HG03378 (cell line): Measurements from ENCODE around the gene TMEM270.
"Not testable (repeated sequence)": the region's sequence is repeated elsewhere in the genome, so short reads cannot be mapped to it uniquely, and the experiment has no call there.

Experiments used
- ATAC-seq: cut with Tn5 transposase; IDR thresholded peaks from one replicate; pipeline ENCODE4 v1.9.1; 2021; ENCODE audit warnings: mild to moderate bottlenecking, moderate library complexity; ENCODE audit not compliant: unreplicated experiment

The TMEM270 gene

GRCh38 chr7:73852500-73852899, 8.5 kb upstream of the TMEM270 start:
- no peak for ATAC-seq

GRCh38 chr7:73856941-73857340, 4.0 kb upstream of the TMEM270 start:
- ATAC-seq = no peak

- no peak for ATAC-seq
These were observed 2.2 kb upstream of the TMEM270 start for GRCh38 chr7:73858807-73859206.

GRCh38 chr7:73861305-73861704, 346 bp downstream of the TMEM270 start:
- ATAC-seq = no peak

- ATAC-seq = no peak
These were observed 4.2 kb downstream of the TMEM270 start for GRCh38 chr7:73864981-73865711.

GRCh38 chr7:73865738-73866445, 4.9 kb downstream of the TMEM270 start:
- no peak for ATAC-seq

DNA sequence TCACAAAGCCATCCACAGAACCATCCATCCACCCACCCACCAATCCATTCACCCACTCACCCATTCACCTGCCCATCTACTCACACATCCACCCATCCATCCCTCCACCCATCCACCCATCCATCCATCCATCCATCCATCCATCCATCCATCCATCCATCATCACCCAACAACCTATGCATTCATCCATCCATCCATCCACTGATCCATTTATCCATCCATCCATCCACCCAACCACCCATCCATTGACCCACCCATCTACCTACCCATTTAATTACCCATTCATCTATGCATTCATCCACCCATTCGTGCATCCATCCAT, 5.4 kb downstream of the TMEM270 start:
- ATAC-seq = no peak

DNA sequence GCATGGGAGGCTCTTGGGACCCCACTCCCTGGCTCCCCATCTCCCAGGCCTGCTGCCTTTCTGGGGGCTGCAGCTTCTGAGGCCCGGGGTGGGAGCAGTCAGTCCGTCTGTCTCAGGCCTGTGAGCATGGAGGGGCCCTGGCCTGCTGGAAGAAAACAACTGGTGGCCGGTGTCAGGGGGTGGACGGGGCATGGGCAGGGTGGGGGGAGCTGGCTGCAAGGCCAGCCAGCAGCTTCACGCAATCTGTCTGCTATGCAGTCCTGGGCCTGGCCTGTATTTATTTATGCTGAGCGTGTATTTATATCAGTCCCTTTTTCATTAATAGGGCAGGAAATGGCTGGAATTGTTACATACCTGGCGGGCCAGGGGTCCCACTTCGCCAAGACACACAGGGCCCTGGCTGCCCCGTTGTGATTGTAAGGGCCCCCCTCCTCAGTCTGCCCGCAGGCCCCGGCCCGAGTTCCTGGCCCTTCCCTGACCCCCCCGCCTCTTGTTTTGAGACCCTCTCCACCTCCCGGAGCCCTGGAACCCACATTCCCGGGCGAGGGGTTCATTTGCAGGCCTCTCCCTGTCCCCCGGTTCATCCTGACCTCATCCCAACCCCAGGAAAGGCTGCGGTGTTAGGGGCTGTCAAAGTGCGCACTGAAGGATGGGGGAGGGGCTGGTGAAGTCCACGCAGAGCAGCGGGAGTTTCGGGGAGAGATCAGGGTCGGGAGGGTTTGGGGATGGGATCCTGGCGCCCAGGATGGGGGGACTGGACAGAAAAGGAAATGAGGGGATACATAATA, 8.2 kb downstream of the TMEM270 start:
- ATAC-seq = no peak

- ATAC-seq = no peak
These were observed 9.1 kb downstream of the TMEM270 start for GRCh38 chr7:73870041-73870492.

- no peak for ATAC-seq
These were observed 10.4 kb downstream of the TMEM270 start for GRCh38 chr7:73871163-73872011.

- no peak for ATAC-seq
These were observed 11.3 kb downstream of the TMEM270 start for GRCh38 chr7:73872056-73872908.

- ATAC-seq = no peak
These were observed 15.4 kb downstream of the TMEM270 start for GRCh38 chr7:73876361-73876760.

DNA sequence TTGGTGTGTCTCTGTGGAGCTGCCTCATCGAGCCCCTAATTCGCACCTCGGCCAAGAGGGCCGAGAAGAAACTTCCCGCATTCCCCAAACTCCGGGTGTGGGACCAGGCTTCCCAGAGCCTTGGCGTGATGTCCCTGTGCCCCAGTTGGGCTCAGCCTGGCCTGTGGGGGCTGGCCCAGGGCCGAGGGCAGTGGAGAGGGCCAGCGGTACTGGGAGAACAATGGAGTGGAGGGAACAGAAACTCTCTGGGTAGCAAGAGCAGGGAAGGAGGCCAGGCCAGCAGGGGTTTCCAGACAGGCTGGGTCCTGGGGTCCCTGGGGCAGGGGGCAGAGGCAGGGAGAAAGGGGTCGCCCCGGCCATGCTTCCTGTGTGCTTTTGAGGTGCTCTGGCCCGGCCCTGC, 16.0 kb downstream of the TMEM270 start:
- ATAC-seq = no peak

DNA sequence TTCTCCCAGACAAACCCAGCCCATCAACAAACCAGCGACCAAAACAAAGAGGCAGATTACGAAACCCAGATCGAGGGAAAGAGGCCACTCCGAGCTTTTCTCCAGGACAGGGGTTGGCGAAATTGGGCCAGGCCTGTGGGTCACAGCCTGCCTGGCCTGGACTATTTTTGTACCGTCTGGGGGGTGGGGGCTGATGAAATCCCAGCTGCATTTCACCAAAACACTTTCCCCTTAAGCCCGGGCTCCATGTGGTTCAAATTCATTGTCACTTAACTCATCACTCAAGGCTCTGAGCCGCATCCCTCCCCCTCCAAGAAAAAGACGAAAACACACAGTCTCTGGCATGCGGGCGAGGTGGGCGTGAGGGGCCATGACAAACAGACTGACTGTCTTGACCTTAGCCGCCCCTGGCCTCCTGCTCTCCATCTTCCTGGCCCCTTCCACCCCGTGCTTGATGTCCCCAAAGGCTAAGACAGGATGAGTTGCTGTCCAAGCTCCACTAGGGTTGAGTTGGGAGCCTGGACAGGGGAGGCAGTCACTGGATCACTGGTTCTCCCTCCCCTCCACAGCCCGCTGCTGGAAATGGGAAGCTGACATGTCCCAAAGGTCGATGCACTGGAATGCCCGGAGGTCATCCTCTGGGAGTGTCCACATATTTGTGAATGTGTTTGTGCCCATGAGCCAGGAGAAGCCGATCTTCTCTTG, 19.2 kb downstream of the TMEM270 start:
- ATAC-seq = no peak

DNA sequence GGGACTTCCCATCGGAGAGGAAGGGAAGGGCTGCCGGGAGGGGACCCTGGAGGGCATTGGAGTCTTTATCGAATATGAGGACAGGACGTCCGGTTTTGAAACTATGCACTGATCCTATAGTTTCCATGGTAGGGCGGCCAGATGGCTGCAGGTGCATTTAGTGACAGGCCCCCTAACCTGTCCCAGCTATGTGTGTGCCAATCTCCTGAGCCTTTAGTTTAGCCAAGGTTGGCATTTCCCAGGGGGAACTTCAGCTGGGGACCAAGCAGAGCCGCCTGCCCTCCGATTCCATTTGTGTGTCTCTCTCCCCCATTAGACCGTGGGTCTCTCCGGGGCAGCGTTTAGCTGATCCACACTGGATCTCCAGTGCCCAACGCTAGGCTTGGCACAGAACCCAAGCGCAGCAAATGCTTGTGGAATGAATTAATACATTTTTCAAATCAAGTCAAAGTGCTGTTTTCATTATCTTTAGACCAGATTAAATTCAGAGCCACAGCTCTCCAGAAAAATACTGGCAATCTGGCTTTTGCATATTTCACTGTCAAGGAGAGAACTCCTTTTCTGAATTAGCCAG, 19.9 kb downstream of the TMEM270 start:
- ATAC-seq = no peak

DNA sequence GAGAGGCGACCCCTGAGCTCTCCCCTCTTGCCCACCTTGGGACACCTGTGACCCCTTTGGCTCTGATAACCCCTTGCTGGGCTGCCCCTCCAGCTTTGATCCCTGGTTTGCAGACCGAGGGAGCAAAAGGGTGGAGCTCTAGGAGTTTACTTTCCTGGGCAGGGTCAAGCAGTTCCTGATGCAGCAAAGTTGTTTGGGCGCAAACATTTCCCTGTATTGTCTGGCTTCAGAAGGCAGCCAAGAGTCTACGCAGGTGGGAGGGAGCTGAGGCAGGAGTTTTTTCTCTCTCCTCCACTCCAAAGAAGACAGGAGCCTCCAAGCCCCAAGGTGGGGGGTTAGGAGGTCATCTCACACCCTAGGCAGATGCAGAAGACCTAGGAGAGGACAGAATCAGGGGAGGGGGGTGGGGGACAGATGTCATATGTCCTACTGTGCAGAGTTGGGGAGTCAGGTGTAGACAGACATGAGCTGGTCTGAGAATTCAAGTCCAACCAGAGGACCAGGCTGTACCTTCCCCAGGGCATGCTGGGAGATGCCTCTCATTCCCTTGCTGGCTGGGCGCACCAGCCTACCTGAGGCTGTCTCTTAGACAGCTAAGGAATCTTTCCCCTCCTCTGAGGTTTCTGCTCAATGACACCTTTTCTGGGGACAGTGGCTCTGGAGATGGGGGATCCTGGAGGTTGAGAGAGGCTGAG, 20.5 kb downstream of the TMEM270 start:
- ATAC-seq = no peak

GRCh38 chr7:73882047-73882402, 21.1 kb downstream of the TMEM270 start:
- ATAC-seq = no peak

GRCh38 chr7:73884867-73885422, 24.0 kb downstream of the TMEM270 start:
- ATAC-seq = not testable (repeated sequence)
